Kidney epithelial cell (primary cell): ENCODE results near the gene TOX2. TPM values are rescaled to one million over a fixed set of nuclear protein-coding genes. Genes with fewer than 3 reads are reported as not detected.
A peak's percentile ranks its signal among the peaks of the same experiment; 100 is the strongest.

Source experiments
- DNase-seq: peaks from one replicate; pipeline ENCODE4 v3.0.0-alpha.2; 2010; ENCODE audit warnings: low read depth
- H3K27me3 ChIP-seq: 2 replicates; pipeline ENCODE4 v1.6.0; 2011; ENCODE audit warnings: low read length; ENCODE audit not compliant: control insufficient read depth, insufficient read depth
- H3K36me3 ChIP-seq: 2 replicates; pipeline ENCODE4 v1.5.1; 2011; ENCODE audit warnings: low read length; ENCODE audit not compliant: control insufficient read depth, insufficient read depth
- H3K4me3 ChIP-seq: 2 replicates; pipeline ENCODE4 v1.5.1; 2011; ENCODE audit warnings: low read depth, mild to moderate bottlenecking, control low read depth, low read length
- total RNA-seq: library from RNA; depleted of rRNA; stranded (reverse); fragments of >200 nt; gene quantifications from 2 replicates; pipeline ENCODE4 v1.2.3, GENCODE V29; 2015
- TF ChIP-seq, protein P1 (sequence below): IDR thresholded peaks from 2 replicates; pipeline ENCODE4 v1.5.1; 2011; ENCODE audit warnings: mild to moderate bottlenecking, moderate library complexity, low read length, control low read depth, inconsistent platforms; ENCODE audit not compliant: insufficient read depth, poor library complexity, severe bottlenecking

The TOX2 gene
- total RNA-seq, 1 donor from 2014 or later = 7.3 TPM

DNA sequence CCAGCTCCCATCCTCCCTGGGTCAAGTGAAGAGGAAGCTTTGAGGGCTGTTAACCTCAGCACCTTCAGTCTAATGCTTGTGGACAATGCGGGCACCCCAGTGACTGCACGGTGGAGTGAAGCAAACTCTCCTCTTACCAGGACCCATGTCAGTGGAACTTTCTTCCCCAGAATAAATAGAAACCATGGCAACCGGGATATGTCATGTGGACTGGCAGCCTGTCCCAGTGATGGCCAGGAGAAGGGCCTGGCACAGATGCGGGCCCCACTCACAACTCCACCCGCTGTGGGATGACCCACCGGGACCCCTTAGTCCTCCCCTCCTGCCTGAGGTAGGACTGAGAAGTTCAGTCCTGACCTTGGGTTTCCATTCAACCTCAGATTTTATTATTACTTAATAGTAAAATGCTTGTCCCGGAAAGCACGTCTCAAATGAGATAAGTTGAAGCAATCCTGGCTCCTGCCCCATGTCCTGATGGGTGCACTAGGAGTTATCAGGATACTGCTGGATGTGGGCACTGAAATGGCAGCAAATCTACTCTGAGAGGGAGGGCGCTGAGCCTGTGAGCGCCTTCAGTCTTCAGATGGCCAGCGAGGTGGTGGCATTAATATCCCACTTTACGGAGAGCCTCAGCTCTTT is 23.5 kb downstream of the TOX2 start:
- Histone ChIP-seq H3K4me3 (no peak overlapping the region), H3K36me3 (no peaks in the 10 kb centered on the region), H3K27me3 (peaks cover 16% of the 10 kb centered on the region)
- TF ChIP-seq, protein P1, sequence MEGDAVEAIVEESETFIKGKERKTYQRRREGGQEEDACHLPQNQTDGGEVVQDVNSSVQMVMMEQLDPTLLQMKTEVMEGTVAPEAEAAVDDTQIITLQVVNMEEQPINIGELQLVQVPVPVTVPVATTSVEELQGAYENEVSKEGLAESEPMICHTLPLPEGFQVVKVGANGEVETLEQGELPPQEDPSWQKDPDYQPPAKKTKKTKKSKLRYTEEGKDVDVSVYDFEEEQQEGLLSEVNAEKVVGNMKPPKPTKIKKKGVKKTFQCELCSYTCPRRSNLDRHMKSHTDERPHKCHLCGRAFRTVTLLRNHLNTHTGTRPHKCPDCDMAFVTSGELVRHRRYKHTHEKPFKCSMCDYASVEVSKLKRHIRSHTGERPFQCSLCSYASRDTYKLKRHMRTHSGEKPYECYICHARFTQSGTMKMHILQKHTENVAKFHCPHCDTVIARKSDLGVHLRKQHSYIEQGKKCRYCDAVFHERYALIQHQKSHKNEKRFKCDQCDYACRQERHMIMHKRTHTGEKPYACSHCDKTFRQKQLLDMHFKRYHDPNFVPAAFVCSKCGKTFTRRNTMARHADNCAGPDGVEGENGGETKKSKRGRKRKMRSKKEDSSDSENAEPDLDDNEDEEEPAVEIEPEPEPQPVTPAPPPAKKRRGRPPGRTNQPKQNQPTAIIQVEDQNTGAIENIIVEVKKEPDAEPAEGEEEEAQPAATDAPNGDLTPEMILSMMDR = no peak
- DNase-seq = no peak

DNA sequence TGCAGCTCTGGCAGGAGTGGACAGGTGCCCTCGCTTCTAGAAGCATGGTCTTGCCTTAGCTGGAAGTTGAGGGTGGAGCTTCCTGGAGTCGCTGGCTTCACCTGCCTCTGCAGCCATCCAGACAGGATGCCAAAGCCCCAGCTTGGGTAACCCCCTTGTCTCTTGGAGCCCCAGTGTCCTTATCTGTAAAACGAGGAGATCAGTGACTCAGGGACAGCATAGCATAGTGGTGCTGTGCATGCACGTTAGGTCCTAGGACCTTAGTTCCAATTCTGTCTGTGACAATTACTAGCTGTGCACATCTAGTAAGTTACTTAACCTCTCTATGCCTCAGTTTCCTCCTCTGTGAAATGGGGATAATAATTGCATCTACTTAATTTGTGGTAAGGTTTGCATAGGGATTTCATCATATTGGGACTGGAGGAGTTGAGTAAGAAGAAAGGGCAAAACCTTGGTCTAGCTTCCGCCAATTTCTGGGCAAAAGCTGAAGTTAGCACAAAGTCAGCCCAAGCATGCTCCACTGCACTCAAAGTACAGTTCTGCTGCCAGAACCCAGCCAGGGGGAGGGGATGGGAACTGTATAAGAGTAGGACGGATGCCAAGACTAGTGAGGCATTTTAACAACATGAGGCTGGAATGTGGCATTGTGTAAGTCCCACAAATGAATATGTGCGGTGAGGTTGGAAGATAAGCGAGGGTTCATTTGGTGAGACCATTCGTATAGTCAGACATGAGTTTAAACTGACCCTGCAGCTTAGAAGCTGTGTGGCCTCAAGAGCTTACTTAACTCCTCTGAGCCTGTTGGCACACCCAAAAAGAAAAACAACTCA is 24.5 kb downstream of the TOX2 start:
- DNase-seq = peak; percentile 98
- Histone ChIP-seq H3K27me3 (peaks cover 9% of the 10 kb centered on the region), H3K36me3 (no peaks in the 10 kb centered on the region), H3K4me3 (no peak overlapping the region)
- TF ChIP-seq, protein P1 = no peak

DNA sequence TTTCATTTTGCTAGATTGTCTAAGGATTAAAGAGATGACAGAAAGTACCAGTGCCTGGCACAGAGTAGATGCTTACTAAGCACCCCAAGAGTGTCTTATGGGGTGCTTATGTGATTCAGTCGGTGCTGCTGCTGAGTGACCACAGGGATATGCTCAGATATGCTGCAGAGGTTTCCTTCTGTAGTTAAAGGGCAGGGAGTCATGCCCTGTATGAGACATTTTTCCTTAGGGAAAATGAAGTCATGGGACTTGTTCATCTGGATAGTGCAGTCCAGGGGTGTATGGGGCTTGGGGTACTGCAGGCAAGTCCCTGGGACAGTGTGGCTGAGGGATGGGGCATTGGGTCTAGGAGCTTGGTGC is 25.1 kb downstream of the TOX2 start:
- TF ChIP-seq, protein P1 = no peak
- DNase-seq = no peak
- H3K36me3 ChIP-seq = no peaks in the 10 kb centered on the region

DNA sequence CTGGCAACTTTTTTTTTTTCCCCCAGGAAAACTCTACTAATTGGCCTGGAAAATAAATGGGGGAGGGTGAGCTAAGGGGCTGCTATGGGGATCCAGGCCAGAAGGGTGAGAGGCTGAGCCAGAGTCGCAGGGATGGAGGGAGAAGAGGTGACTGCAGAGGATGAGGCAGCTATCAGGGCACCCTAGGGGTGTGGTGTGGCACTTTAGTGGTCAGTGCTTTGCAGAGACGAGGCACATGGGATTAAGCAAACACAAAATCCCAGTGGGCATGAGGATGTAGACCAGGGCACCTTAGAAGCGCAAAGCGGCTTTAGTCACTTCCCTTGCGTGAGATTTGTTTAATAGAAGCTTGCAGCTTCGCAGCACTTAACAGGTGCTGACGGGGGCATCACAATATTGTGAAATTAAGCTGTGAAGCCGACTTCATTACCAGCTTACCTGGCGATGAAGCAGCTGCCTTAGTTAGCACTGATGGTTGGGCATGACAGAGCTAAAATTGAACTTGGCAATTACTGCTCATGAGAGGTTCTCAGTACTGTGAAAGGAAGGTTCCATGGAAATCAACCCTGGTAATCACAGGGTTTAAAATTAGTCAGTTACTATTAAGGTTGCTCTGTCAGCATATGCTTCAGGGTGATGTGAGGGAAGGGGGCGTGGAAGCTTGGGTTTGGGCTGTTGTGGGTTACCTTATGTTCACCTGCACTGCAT is 26.0 kb downstream of the TOX2 start:
- TF ChIP-seq, protein P1 = no peak
- no peaks in the 10 kb centered on the region for H3K36me3 ChIP-seq
- no peak overlapping the region for H3K4me3 ChIP-seq
- DNase-seq = no peak
- peaks cover 9% of the 10 kb centered on the region for H3K27me3 ChIP-seq

More for the DNA sequence above, 25.1 kb downstream of the TOX2 start:
- no peak overlapping the region for H3K4me3 ChIP-seq
- H3K27me3 ChIP-seq = peaks cover 9% of the 10 kb centered on the region

DNA sequence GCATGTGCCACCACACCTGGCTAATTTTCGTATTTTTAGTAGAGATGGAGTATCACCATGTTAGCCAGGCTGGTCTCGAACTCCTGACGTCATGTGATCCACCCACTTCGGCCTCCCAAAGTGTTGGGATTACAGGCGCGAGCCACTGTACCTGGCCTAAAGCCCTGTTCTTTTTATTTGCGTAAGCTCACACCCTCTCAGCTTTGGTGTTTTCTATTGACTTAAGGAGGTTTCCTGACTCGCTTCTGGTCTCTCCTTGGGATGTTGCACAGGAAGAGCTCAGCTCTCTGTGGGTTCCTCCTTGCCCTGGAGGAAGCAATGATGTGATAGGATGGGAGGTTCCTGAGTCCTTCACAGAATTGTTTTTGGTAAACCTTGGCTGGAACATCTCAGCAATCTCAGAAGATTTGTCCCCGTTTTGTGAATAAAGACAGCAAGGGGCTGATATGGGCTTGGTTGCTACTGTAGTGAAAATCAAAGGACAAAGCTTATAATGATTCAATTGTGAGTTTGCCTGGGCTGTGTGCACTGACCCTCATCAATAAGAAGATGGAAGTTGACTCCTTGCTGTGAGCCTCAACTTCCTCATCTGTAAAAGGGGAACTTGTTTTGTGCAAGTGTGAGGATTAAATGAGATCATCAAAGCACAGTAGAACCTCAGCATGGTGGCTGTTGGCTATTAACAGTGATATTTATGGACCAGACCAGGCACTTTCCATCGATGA is 27.0 kb downstream of the TOX2 start:
- H3K4me3 ChIP-seq = no peak overlapping the region
- no peaks in the 10 kb centered on the region for H3K36me3 ChIP-seq
- peaks cover 9% of the 10 kb centered on the region for H3K27me3 ChIP-seq
- TF ChIP-seq, protein P1 = no peak
- DNase-seq = no peak
